Measurements from ENCODE around the gene RNASET2. TPM values are rescaled to one million over a fixed set of nuclear protein-coding genes. Genes with fewer than 3 reads are reported as not detected.

RNASET2 gene
- total RNA-seq, 2 experiments from 2014 or later, result 69.2 to 70.2 TPM

DNA sequence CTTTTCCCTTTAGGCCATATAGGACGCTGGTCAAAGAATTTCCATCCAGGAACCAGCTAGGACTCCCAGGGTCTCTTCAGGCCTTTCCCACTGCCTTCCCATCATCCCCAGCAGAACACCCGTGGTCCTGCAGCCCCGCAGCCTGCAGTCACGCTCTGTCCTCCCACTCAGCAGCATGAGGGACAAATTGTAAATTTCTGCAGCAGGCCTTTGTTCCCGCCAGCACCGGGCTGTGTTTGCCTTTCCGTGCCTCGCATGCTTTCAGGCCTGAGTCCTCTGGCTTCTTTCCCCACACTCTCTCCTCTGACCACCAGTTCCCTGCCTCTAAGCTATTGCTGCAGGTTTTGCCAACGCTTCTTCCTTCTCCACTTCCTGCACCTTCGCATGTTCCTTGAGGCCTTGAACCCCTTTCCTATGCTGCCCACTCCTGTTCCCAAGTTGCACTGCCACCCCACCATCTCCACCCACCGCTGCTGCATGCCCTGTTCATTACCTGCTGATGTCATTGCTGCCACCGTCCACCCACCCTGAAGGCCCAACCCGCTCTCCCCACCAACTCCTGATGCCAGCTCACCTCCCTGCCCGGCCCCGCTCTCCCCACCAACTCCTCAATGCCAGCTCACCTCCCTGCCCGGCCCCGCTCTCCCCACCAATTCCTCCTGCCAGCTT, 49.8 kb downstream of the RNASET2 start:
- Mint-ChIP-seq H3K27me3 (no peaks in the 10 kb centered on the region), H3K36me3 (ENCODE audit: low read depth) (no peaks in the 10 kb centered on the region), H3K4me3 (no peak overlapping the region), H3K27ac (no peak overlapping the region), H3K9me3 (no peaks in the 10 kb centered on the region), H3K4me1 (ENCODE audit: low read depth) (peaks cover 24% of the 10 kb centered on the region)
- TF ChIP-seq, protein P1, sequence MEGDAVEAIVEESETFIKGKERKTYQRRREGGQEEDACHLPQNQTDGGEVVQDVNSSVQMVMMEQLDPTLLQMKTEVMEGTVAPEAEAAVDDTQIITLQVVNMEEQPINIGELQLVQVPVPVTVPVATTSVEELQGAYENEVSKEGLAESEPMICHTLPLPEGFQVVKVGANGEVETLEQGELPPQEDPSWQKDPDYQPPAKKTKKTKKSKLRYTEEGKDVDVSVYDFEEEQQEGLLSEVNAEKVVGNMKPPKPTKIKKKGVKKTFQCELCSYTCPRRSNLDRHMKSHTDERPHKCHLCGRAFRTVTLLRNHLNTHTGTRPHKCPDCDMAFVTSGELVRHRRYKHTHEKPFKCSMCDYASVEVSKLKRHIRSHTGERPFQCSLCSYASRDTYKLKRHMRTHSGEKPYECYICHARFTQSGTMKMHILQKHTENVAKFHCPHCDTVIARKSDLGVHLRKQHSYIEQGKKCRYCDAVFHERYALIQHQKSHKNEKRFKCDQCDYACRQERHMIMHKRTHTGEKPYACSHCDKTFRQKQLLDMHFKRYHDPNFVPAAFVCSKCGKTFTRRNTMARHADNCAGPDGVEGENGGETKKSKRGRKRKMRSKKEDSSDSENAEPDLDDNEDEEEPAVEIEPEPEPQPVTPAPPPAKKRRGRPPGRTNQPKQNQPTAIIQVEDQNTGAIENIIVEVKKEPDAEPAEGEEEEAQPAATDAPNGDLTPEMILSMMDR (IDR thresholded peaks at IDR 0.05), result no peak
- ATAC-seq (no peak), DNase-seq (no peak)
- POLR2A ChIA-PET, result no interaction called here
- CTCF ChIA-PET, result interaction anchor here (1.7 kb wide), 1 partner anchor 9 kb away, joined by 4 read pairs; no protein-coding TSS in a partner anchor
- intact Hi-C loops (cut with micrococcal nuclease), result no loop called here

DNA sequence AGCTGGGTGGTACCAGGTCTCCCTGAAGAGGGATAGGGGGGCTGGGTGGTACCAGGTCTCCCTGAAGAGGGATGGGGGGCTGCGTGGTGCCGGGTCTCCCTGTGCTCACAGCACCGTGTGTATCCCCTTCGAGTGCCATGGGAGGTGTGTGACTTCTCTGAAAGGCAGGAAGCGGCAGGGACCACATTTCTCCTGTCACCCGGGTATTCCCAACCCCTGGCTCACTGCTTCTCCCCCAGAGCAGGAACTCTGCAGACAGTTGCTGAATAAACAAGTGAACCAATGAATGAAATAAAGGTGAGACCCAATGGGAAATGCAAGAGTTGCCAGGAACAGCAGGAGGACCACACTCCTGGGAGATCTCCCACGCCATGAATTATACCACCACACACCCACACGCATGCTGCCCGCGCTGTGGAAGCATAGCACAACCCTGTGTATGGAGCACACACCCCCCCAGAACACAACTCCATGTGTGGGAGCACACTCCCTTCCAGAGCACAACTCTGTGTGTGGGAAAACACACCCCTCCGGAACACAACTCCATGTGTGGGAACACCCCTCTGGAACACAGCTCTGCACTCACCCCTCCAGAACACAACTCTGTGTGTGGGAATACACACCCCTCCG, 50.7 kb downstream of the RNASET2 start:
- intact Hi-C loops (cut with micrococcal nuclease), result no loop called here
- Mint-ChIP-seq H3K27ac (no peak overlapping the region), H3K36me3 (ENCODE audit: low read depth) (no peaks in the 10 kb centered on the region), H3K4me1 (ENCODE audit: low read depth) (peaks cover 16% of the 10 kb centered on the region), H3K27me3 (no peaks in the 10 kb centered on the region), H3K4me3 (no peak overlapping the region), H3K9me3 (no peaks in the 10 kb centered on the region)
- TF ChIP-seq, protein P1 (IDR thresholded peaks at IDR 0.05), result no peak
- DNase-seq, result no peak
- POLR2A ChIA-PET, result interaction anchor here (0.6 kb wide), 1 partner anchor 228 kb away, joined by 3 read pairs; no protein-coding TSS in a partner anchor
- no peak for ATAC-seq
- CTCF ChIA-PET, result no interaction called here

DNA sequence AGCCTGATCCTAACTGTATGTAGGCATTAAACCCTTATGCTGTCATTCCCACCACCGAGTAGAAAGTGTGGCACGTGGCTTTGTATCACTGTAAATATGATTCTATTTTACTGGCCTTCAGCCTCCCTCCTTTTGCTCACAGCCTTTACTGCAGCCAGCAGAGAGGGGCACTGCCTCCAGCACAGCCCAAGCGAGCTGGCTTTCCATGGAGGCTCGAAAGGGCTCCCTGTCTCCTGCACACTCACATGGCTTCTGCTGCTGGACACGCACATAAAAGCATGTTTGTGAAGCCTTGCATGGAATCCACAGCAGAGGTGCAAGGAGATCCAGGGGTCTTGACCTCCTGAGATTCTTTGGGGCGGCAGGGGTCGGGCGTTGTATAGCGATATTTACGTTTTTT, 51.3 kb downstream of the RNASET2 start:
- peaks cover 14% of the 10 kb centered on the region for H3K4me1 Mint-ChIP-seq (ENCODE audit: low read depth)
- POLR2A ChIA-PET, result interaction anchor here (0.6 kb wide), 1 partner anchor 227 kb away, joined by 3 read pairs; no protein-coding TSS in a partner anchor
- no peaks in the 10 kb centered on the region for H3K36me3 Mint-ChIP-seq (ENCODE audit: low read depth)
- H3K4me3 Mint-ChIP-seq, result no peak overlapping the region
- intact Hi-C loops (cut with micrococcal nuclease), result no loop called here
- DNase-seq (no peak), ATAC-seq (no peak)
- H3K27ac Mint-ChIP-seq, result no peak overlapping the region
- TF ChIP-seq, protein P1 (IDR thresholded peaks at IDR 0.05), result no peak
- CTCF ChIA-PET, result interaction anchor here (1.8 kb wide), 1 partner anchor 85 kb away, joined by 5 read pairs; no protein-coding TSS in a partner anchor
- H3K9me3 Mint-ChIP-seq, result no peaks in the 10 kb centered on the region
- H3K27me3 Mint-ChIP-seq, result no peaks in the 10 kb centered on the region

DNA sequence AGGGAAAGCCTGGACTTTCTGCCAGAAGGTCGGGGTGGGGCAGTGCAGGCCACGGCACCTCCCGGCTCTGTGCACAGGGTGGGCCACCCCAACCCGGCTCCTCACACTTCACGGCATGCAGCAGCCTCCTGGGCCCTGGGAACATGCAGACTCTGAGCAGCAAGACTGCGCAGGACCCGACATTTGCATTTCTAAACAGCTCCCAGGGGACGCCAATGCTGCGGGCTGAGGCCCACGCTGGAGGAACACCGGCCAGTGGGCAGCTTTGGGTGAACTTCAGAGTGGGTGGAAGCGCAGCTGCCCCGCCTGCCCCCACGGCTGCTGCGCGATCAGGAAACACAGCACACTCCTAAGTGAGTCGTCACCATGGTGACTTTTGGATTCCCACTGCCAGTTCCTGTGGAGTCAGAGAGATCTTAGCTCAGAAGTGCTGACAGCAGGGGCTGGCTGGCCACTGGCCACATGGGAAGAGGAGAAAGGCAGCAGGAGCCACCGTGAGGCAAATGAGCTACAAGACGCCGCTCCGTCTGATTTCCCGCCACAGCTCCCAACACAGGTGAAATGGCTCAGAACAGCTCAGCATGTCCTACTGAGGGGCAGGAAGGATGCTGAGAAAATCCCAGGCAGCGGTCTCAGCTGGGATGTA, 52.1 kb downstream of the RNASET2 start:
- Mint-ChIP-seq H3K36me3 (ENCODE audit: low read depth) (no peaks in the 10 kb centered on the region), H3K27me3 (no peaks in the 10 kb centered on the region), H3K4me1 (ENCODE audit: low read depth) (peaks cover 14% of the 10 kb centered on the region), H3K9me3 (peaks cover 1% of the 10 kb centered on the region), H3K27ac (no peak overlapping the region), H3K4me3 (no peak overlapping the region)
- ChIA-PET CTCF (interaction anchor here (1.8 kb wide), 1 partner anchor 86 kb away, joined by 5 read pairs; no protein-coding TSS in a partner anchor), POLR2A (no interaction called here)
- TF ChIP-seq, protein P1 (IDR thresholded peaks at IDR 0.05), result no peak
- ATAC-seq, result no peak
- DNase-seq, result no peak
- intact Hi-C loops (cut with micrococcal nuclease), result no loop called here
